Renal cortex interstitium (tissue), 11 donors: ENCODE results near the gene CDCA8. TPM values are rescaled to one million over a fixed set of nuclear protein-coding genes. Genes with fewer than 3 reads are reported as not detected.

Source experiments
- DNase-seq, 11 donors: peaks; one replicate each; pipeline ENCODE4 v3.0.0-alpha.2; 2013; ENCODE audit warnings: low read depth in 9 of 11, low spot score in 4 of 11; ENCODE audit errors: extremely low read depth in 1 of 11
- polyA plus RNA-seq, 3 donors: library from polyadenylated mRNA; unstranded; fragments of 120-200 nt; gene quantifications; one replicate each; pipeline ENCODE4 v1.2.1, GENCODE V29; 2013; ENCODE audit not compliant: insufficient read length in 3 of 3

The CDCA8 gene
- polyA plus RNA-seq, 3 donors = 12.5 to 21.8 (median 21.3) TPM

- no peak for DNase-seq
These were observed 61.4 kb downstream of the CDCA8 start for GRCh38 chr1:37753473-37754321.

- DNase-seq = no peak
These were observed 63.0 kb downstream of the CDCA8 start for GRCh38 chr1:37755290-37755689.

GRCh38 chr1:37755951-37756560 is 63.7 kb downstream of the CDCA8 start:
- no peak for DNase-seq

Other genes with a start within 250 kb of the CDCA8 start
- 1 to 10 TPM; 1.8 to 3.4 (median 1.9) TPM for gene ZC3H12A, start 217.9 kb upstream of the CDCA8 start, polyA plus RNA-seq
- gene MEAF6, start 177.8 kb upstream of the CDCA8 start, polyA plus RNA-seq = 100 to 1,000 TPM in 2 of 3 donors, 10 to 100 TPM in 1; 99.5 to 103 (median 101) TPM
- 10 to 100 TPM; 14.2 to 15.3 (median 14.6) TPM for gene SNIP1, start 138.2 kb upstream of the CDCA8 start, polyA plus RNA-seq
- 10 to 100 TPM; 64.5 to 88.0 (median 70.2) TPM for gene DNALI1, start 135.6 kb upstream of the CDCA8 start, polyA plus RNA-seq
- 10 to 100 TPM; 66.2 to 84.1 (median 74.9) TPM for gene GNL2, start 96.6 kb upstream of the CDCA8 start, polyA plus RNA-seq
- gene RSPO1, start 57.6 kb upstream of the CDCA8 start, polyA plus RNA-seq = 1 to 10 TPM; 4.8 to 8.6 (median 8.3) TPM
- gene EPHA10, start 72.6 kb downstream of the CDCA8 start, polyA plus RNA-seq = under 1 TPM; 0.10 to 0.36 (median 0.14) TPM
- 1 to 10 TPM; 2.8 to 4.7 (median 3.8) TPM for gene MANEAL, start 101.3 kb downstream of the CDCA8 start, polyA plus RNA-seq
- gene C1orf122, start 115.3 kb downstream of the CDCA8 start, polyA plus RNA-seq = 10 to 100 TPM; 19.3 to 32.5 (median 30.8) TPM
- 10 to 100 TPM; 11.8 to 14.8 (median 12.6) TPM for gene YRDC, start 115.7 kb downstream of the CDCA8 start, polyA plus RNA-seq
- 1 to 10 TPM; 7.8 to 9.4 (median 8.9) TPM for gene MTF1, start 167.1 kb downstream of the CDCA8 start, polyA plus RNA-seq